Mesothelial cell of epicardium (in vitro differentiated cells): ENCODE results near the gene PAX7. TPM values are rescaled to one million over a fixed set of nuclear protein-coding genes. Genes with fewer than 3 reads are reported as not detected.
A peak's percentile ranks its signal among the peaks of the same experiment; 100 is the strongest.
"Not testable (repeated sequence)": the region's sequence is repeated elsewhere in the genome, so short reads cannot be mapped to it uniquely, and the experiment has no call there.

Experiments
- DNase-seq, 2 experiments: peaks; one replicate each; pipeline ENCODE4 v3.0.0; 2021; ENCODE audit warnings: low spot score in 2 of 2; ENCODE audit not compliant: unreplicated experiment in 2 of 2
- H3K27ac Mint-ChIP-seq: 2 replicates; pipeline ENCODE4 v1.8.0; 2021; ENCODE audit warnings: mixed read lengths
- H3K27me3 Mint-ChIP-seq: 2 replicates; pipeline ENCODE4 v1.8.0; 2021; ENCODE audit warnings: low read depth, mixed read lengths
- H3K36me3 Mint-ChIP-seq: 2 replicates; pipeline ENCODE4 v1.8.0; 2021; ENCODE audit warnings: mixed read lengths
- H3K4me1 Mint-ChIP-seq: 2 replicates; pipeline ENCODE4 v1.8.0; 2021; ENCODE audit warnings: mixed read lengths
- H3K4me3 Mint-ChIP-seq: 2 replicates; pipeline ENCODE4 v1.8.0; 2021; ENCODE audit warnings: mild to moderate bottlenecking, moderate library complexity, mixed read lengths
- H3K9me3 Mint-ChIP-seq: 2 replicates; pipeline ENCODE4 v1.8.0; 2021; ENCODE audit warnings: mixed read lengths
- CTCF ChIP-seq: fragments of 200-600 bp; sonication (generic); IDR thresholded peaks from one replicate; pipeline ENCODE4 v1.5.0; 2021; ENCODE audit warnings: antibody characterized with exemption; ENCODE audit not compliant: unreplicated experiment
- total RNA-seq: library from RNA; stranded (reverse); gene quantifications from 3 replicates; pipeline ENCODE4 v1.2.1, GENCODE V29; 2021

Gene PAX7
- 0.07 TPM in 1 of 3 replicates, not detected in the others for total RNA-seq

- TF ChIP-seq CTCF: no peak
- H3K4me1 Mint-ChIP-seq: peaks cover 7% of the 10 kb centered on the region
- H3K4me3 Mint-ChIP-seq: peak within 1 kb of the TSS; percentile 35
- H3K9me3 Mint-ChIP-seq: no peaks in the 10 kb centered on the region
- H3K27ac Mint-ChIP-seq: no peak within 1 kb of the TSS
- DNase-seq: no peak
- H3K27me3 Mint-ChIP-seq: peaks cover 100% of the 10 kb centered on the region
- no peaks in the 10 kb centered on the region for H3K36me3 Mint-ChIP-seq
Observed at GRCh38 chr1:18630511-18631495, at the start of gene PAX7. Gene PAX7, plus strand, starts transcription at chr1:18630846. Its CDS starts 758 bp downstream, at chr1:18631604.

- H3K27me3 Mint-ChIP-seq: peaks cover 32% of the 10 kb centered on the region
- H3K9me3 Mint-ChIP-seq: no peaks in the 10 kb centered on the region
Observed at GRCh38 chr1:18581420-18581880, 49.2 kb upstream of the PAX7 start.

GRCh38 chr1:18582890-18583289 lies 47.8 kb upstream of the PAX7 start:
- H3K27ac Mint-ChIP-seq: no peak overlapping the region
- no peaks in the 10 kb centered on the region for H3K9me3 Mint-ChIP-seq
- DNase-seq: no peak
- TF ChIP-seq CTCF: no peak
- H3K27me3 Mint-ChIP-seq: peaks cover 46% of the 10 kb centered on the region
- H3K4me1 Mint-ChIP-seq: no peaks in the 10 kb centered on the region
- H3K36me3 Mint-ChIP-seq: no peaks in the 10 kb centered on the region
- H3K4me3 Mint-ChIP-seq: no peak overlapping the region

More at GRCh38 chr1:18581420-18581880, 49.2 kb upstream of the PAX7 start:
- H3K4me1 Mint-ChIP-seq: no peaks in the 10 kb centered on the region
- no peak overlapping the region for H3K4me3 Mint-ChIP-seq
- DNase-seq: peak in 1 of 2 experiments; percentile 68
- no peak overlapping the region for H3K27ac Mint-ChIP-seq
- no peaks in the 10 kb centered on the region for H3K36me3 Mint-ChIP-seq
- peak; percentile 80 for TF ChIP-seq CTCF

- Mint-ChIP-seq H3K9me3 (no peaks in the 10 kb centered on the region), H3K27me3 (peaks cover 51% of the 10 kb centered on the region), H3K27ac (no peak overlapping the region), H3K4me3 (no peak overlapping the region), H3K4me1 (no peaks in the 10 kb centered on the region), H3K36me3 (no peaks in the 10 kb centered on the region)
- no peak for TF ChIP-seq CTCF
- no peak for DNase-seq
Observed at GRCh38 chr1:18583326-18583941, 47.2 kb upstream of the PAX7 start.

- H3K27me3 Mint-ChIP-seq: peaks cover 56% of the 10 kb centered on the region
- not testable (repeated sequence) for H3K4me1 Mint-ChIP-seq, H3K36me3 Mint-ChIP-seq, H3K9me3 Mint-ChIP-seq, DNase-seq, H3K4me3 Mint-ChIP-seq, H3K27ac Mint-ChIP-seq
Observed at GRCh38 chr1:18586016-18586415, 44.6 kb upstream of the PAX7 start.

- Mint-ChIP-seq H3K27me3 (peaks cover 65% of the 10 kb centered on the region), H3K9me3 (no peaks in the 10 kb centered on the region), H3K4me1 (no peaks in the 10 kb centered on the region), H3K36me3 (no peaks in the 10 kb centered on the region), H3K27ac (no peak overlapping the region), H3K4me3 (no peak overlapping the region)
- TF ChIP-seq CTCF: no peak
- no peak for DNase-seq
Observed at GRCh38 chr1:18588093-18588492, 42.6 kb upstream of the PAX7 start.
